Activated CD8-positive, alpha-beta T cell treated with anti-CD3 and anti-CD28 coated beads, Interleukin-2, amount 10 ng/mL, durations not matched to agents 7 days and 5 days (primary cell): ENCODE results near the gene GRID1. TPM values are rescaled to one million over a fixed set of nuclear protein-coding genes. Genes with fewer than 3 reads are reported as not detected.
A peak's percentile ranks its signal among the peaks of the same experiment; 100 is the strongest.
"Not testable (repeated sequence)": the region's sequence is repeated elsewhere in the genome, so short reads cannot be mapped to it uniquely, and the experiment has no call there.

Experiments used
- ATAC-seq: fragments of 150-1000 bp; cut with Tn5 transposase; one replicate; pipeline ENCODE4 v1.10.0; 2021; ENCODE audit warnings: moderate library complexity
- CTCF ChIA-PET: fragments of 350-600 bp; sonication (Branson Sonifier 250); formaldehyde crosslinking; loops from one replicate; lab custom pipeline; 2021; ENCODE audit warnings: antibody characterized with exemption; lab: Charles Lee
- POLR2A ChIA-PET: fragments of 350-600 bp; sonication (Branson Sonifier 250); formaldehyde crosslinking; loops from one replicate; lab custom pipeline; 2021; ENCODE audit warnings: antibody characterized with exemption; lab: Charles Lee
- DNase-seq: peaks from one replicate; pipeline ENCODE4 v3.0.0-alpha.2; 2020
- H3K27ac Mint-ChIP-seq: one replicate; pipeline ENCODE4 v1.8.0; 2021; ENCODE audit warnings: mild to moderate bottlenecking, mixed read lengths
- H3K27me3 Mint-ChIP-seq: one replicate; pipeline ENCODE4 v1.8.0; 2021; ENCODE audit warnings: low read depth, mixed read lengths
- H3K36me3 Mint-ChIP-seq: one replicate; pipeline ENCODE4 v1.8.0; 2021; ENCODE audit warnings: low read depth, mixed read lengths
- H3K4me1 Mint-ChIP-seq: one replicate; pipeline ENCODE4 v1.8.0; 2021; ENCODE audit warnings: low read depth, mixed read lengths
- H3K4me3 Mint-ChIP-seq: one replicate; pipeline ENCODE4 v1.8.0; 2021; ENCODE audit warnings: mild to moderate bottlenecking, mixed read lengths
- H3K9me3 Mint-ChIP-seq: one replicate; pipeline ENCODE4 v1.8.0; 2022; ENCODE audit warnings: mixed read lengths; ENCODE audit not compliant: insufficient read depth
- total RNA-seq, 2 experiments: library from RNA; stranded (reverse); gene quantifications; one replicate each; pipeline ENCODE4 v1.2.3, GENCODE V29; 2021

The GRID1 gene
- total RNA-seq, 2 experiments from 2014 or later: not detected

GRCh38 chr10:86187499-86188239, 178.9 kb downstream of the GRID1 start:
- Mint-ChIP-seq H3K27ac (no peak overlapping the region), H3K36me3 (no peaks in the 10 kb centered on the region), H3K9me3 (no peaks in the 10 kb centered on the region), H3K27me3 (peaks cover 7% of the 10 kb centered on the region), H3K4me1 (peaks cover 9% of the 10 kb centered on the region), H3K4me3 (no peak overlapping the region)
- CTCF ChIA-PET: no interaction called here
- POLR2A ChIA-PET: no interaction called here
- ATAC-seq: no peak
- no peak for DNase-seq

DNA sequence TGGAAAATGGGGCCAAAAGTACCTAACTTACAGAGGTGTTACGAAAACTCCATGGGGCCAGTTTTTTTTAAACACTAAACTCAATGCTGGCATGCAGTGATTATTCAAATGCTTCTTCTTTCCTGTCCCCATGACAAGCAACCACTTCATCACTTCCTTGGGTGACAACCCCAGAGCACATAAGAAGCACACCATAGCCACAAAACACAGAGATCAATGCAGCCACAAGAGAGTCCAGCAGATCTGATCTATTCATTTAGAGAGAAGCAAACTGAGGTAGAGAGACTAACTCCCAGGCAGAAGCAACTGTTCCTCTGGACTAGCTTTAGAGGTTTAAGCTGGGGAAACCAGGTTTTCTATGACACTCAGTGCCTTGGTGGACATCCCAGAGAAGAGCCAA, 180.0 kb downstream of the GRID1 start:
- ATAC-seq (peak; percentile 42), DNase-seq (peak; percentile 27)
- peaks cover 7% of the 10 kb centered on the region for H3K27me3 Mint-ChIP-seq
- POLR2A ChIA-PET: no interaction called here
- no peak overlapping the region for H3K4me3 Mint-ChIP-seq
- H3K27ac Mint-ChIP-seq: no peak overlapping the region
- CTCF ChIA-PET: no interaction called here
- peaks cover 9% of the 10 kb centered on the region for H3K4me1 Mint-ChIP-seq
- no peaks in the 10 kb centered on the region for H3K36me3 Mint-ChIP-seq
- H3K9me3 Mint-ChIP-seq: no peaks in the 10 kb centered on the region

DNA sequence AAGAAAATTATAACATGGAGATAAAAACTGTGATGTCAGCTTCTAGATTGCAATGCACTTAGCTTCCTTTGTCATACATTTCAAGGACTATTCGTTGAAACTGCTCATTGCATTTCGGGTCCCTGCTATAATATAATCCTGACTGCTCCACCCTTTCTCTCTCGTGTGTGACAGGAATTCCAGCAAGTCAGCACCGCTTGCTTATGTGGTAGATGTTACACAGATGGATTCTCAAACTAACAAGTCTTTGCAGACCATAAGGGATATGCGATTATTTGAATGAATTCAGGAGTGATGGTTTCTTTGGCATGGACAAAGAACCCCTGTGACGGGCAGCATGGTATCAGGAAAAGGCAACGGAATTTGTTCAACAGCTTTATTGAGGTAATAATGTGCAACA, 184.0 kb downstream of the GRID1 start:
- ChIA-PET CTCF (no interaction called here), POLR2A (no interaction called here)
- peaks cover 9% of the 10 kb centered on the region for H3K4me1 Mint-ChIP-seq

DNA sequence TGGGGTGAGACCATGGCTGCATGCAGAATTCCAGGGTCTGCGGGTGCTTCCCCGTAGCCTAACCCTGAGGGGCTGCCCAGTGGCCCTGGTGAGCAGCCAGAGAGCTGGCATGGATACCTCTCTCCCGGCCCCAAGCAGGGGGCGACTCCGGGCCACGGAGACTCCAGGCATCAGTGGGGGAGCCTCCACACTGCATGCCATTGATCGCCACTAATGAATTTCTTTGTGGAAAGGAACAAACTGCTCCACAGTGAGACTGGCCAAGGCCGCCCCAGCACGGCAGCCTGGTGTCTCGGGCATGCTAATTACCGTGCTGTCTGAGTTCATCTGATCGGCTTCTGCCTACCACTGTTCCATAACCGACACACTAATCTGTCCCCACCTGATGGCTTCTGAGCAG, 184.4 kb downstream of the GRID1 start:
- Mint-ChIP-seq H3K36me3 (no peaks in the 10 kb centered on the region), H3K27me3 (peaks cover 7% of the 10 kb centered on the region), H3K4me1 (peaks cover 9% of the 10 kb centered on the region), H3K4me3 (no peak overlapping the region), H3K9me3 (no peaks in the 10 kb centered on the region), H3K27ac (no peak overlapping the region)
- ATAC-seq (no peak), DNase-seq (no peak)
- CTCF ChIA-PET: no interaction called here
- POLR2A ChIA-PET: no interaction called here

More for the DNA sequence above, 184.0 kb downstream of the GRID1 start:
- H3K27me3 Mint-ChIP-seq: peaks cover 7% of the 10 kb centered on the region
- no peak for DNase-seq
- H3K27ac Mint-ChIP-seq: no peak overlapping the region
- H3K9me3 Mint-ChIP-seq: no peaks in the 10 kb centered on the region
- H3K4me3 Mint-ChIP-seq: no peak overlapping the region
- H3K36me3 Mint-ChIP-seq: no peaks in the 10 kb centered on the region
- no peak for ATAC-seq

DNA sequence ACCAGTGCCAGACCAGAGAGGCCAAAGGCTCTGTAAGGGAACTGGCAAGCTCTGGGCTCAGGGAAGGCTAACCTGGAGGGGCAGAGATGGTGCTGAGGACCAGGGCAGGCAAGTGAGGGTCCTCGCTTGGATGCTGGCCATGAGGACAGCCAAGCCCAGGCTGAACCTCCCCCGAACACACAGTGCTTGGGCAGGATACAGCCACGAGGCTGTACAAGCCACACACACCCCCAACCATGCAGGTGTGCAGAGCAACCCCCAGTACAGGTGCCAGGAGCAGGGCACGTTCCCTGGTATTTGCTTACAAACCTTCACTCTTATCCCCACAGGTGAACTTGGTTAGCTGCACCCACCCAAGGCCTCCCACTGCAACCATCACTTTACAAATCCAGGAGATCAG, 185.7 kb downstream of the GRID1 start:
- Mint-ChIP-seq H3K36me3 (no peaks in the 10 kb centered on the region), H3K4me3 (no peak overlapping the region), H3K27ac (no peak overlapping the region), H3K9me3 (no peaks in the 10 kb centered on the region), H3K4me1 (no peaks in the 10 kb centered on the region), H3K27me3 (peaks cover 3% of the 10 kb centered on the region)
- no peak for DNase-seq
- ATAC-seq: no peak
- ChIA-PET POLR2A (no interaction called here), CTCF (no interaction called here)

DNA sequence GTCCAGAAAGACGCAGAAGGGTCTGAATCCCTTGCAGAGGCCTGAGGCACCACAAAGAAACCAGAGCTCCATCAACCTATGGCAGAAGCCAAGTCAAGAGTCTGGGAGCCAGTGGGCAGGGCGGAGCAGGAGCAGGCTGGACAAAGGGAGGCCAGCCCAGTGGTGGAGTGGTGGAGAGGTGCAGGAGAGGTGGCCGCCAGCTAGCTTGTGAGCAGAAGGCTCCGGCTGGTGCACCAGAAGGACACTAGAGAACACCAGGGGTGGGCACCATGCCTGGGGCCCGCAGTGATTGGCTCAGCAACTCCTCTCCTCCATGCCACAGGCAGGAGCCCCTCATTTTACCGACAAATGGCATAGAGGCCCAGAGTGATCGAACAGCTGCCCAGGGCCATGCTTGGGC, 186.6 kb downstream of the GRID1 start:
- Mint-ChIP-seq H3K27ac (no peak overlapping the region), H3K4me1 (no peaks in the 10 kb centered on the region), H3K4me3 (no peak overlapping the region), H3K9me3 (no peaks in the 10 kb centered on the region), H3K36me3 (no peaks in the 10 kb centered on the region), H3K27me3 (peaks cover 1% of the 10 kb centered on the region)
- ATAC-seq: no peak
- ChIA-PET CTCF (no interaction called here), POLR2A (no interaction called here)
- DNase-seq: no peak

- ATAC-seq (no peak), DNase-seq (no peak)
- Mint-ChIP-seq H3K27me3 (no peaks in the 10 kb centered on the region), H3K4me1 (no peaks in the 10 kb centered on the region), H3K27ac (no peak overlapping the region), H3K4me3 (no peak overlapping the region), H3K36me3 (no peaks in the 10 kb centered on the region), H3K9me3 (no peaks in the 10 kb centered on the region)
- ChIA-PET CTCF (no interaction called here), POLR2A (no interaction called here)
Observed at GRCh38 chr10:86179153-86179524, 187.5 kb downstream of the GRID1 start.

DNA sequence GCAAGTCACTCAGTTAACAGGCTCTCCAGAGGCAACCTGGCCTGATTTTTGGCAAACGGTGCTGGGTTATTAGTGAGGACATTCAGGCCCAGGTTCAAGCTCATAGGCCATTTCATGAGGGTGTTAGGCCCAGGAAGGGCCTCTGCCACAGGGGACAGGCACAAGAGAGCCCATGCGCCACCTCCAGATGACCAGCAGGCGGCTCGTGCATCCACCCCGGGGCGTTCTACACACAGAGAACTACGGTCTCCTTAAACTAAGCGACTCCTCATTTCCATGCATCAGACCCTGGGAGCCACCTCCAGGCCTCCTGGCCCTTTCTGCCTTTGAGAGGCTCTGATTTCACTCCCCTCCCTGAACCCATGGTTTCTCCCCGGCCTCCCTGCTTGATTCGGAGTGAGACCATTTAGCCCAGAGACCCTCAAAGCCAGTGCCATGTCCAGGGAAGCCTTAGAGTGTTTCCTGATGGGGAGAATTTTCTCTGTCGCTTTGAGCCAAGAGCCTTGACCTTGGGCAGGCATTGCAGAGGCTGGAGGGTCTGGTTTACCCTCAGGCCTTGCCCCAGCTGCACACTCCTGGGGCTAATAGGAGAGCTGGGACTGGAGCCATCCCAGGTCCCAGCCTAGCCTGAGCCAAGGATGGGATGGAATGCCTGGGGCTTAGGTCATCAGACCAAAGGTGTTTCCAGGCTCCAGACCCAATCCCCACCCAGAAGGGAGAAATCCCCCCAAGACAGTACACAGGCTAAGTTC, 188.0 kb downstream of the GRID1 start:
- H3K4me1 Mint-ChIP-seq: no peaks in the 10 kb centered on the region
- ATAC-seq (no peak), DNase-seq (no peak)
- no peaks in the 10 kb centered on the region for H3K36me3 Mint-ChIP-seq
- H3K27ac Mint-ChIP-seq: no peak overlapping the region
- H3K27me3 Mint-ChIP-seq: no peaks in the 10 kb centered on the region
- CTCF ChIA-PET: no interaction called here
- H3K9me3 Mint-ChIP-seq: no peaks in the 10 kb centered on the region
- H3K4me3 Mint-ChIP-seq: no peak overlapping the region
- POLR2A ChIA-PET: no interaction called here

DNA sequence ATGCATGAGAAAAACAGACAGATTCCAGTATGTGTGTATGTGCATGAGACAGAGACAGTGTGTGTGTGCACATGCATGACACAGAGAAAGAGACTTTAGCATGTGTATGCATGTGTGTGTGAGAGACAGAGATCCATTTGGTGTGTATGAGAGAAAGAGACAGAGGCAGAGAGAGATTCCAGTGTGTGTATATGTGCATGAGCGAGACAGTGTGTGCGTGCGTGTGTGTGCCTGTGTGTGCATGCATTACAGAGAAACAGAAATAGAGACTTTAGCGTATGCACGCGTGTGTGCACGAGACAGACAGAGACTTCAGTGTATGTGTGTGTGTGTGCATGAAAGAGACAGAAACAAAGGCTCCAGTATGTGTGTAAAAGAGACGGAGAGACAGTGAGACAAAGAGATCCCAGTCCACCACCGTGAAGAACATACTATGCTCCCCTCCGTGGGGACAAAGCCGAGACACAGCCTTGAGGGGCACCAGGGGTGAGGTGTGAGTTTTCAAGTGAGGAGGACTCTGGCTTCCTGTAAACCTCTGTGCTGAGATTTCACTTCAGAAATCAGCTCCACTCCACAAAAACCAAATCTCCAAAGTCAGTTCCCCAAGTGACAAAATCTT, 188.9 kb downstream of the GRID1 start:
- no peaks in the 10 kb centered on the region for H3K4me1 Mint-ChIP-seq
- DNase-seq (no peak), ATAC-seq (no peak)
- H3K4me3 Mint-ChIP-seq: no peak overlapping the region
- no peak overlapping the region for H3K27ac Mint-ChIP-seq
- ChIA-PET CTCF (no interaction called here), POLR2A (no interaction called here)
- H3K27me3 Mint-ChIP-seq: peaks cover 3% of the 10 kb centered on the region
- no peaks in the 10 kb centered on the region for H3K9me3 Mint-ChIP-seq
- no peaks in the 10 kb centered on the region for H3K36me3 Mint-ChIP-seq

DNA sequence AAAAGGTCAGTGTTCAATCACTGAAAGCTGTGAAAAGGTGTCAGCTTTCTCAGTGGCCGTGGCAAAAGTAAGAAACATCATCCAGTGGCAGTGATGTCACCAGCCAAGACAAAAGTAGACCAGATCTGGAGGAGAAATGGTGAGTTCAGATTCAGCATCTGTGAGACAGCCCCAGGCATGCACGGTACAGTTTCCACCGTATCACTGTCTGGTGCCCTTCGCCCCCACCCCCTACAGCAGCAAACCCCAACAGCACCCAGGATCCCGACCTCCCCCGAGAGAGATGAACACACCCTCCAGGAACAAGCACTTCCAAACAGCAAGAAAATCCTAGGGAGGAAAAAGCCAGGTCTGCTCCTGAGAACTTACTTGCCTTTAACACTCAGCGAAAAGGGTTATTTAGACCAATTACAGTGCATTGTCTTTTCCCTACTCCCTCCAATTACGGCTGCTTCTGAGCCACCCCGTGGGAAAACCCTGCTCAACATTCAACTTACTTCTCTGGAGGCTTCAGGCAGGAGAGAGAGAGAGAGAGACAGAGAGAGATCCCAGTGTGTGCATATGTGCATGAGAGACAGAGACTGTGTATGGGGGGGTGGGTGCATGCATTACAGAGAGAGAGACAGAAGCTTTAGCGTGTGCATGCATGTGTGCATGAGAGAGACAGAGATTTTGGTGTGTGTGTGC, 189.6 kb downstream of the GRID1 start:
- H3K36me3 Mint-ChIP-seq: no peaks in the 10 kb centered on the region

DNA sequence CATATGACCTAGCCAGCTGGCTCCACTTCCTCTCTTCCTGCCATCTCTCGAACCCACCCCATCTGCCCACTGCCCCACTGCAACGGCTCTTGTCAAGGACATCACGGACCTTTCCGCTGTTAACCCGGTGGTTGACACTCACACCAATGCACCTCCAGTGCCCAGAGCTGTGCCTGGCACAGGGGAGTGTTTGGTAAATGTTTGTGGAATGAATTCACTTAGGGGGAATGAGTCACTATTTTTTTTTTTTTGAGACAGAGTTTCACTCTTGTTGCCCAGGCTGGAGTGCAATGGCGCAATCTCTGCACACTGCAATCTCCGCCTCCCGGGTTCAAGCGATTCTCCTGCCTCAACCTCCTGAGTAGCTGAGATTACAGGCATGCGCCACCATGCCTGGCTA, 191.1 kb downstream of the GRID1 start:
- H3K36me3 Mint-ChIP-seq, H3K4me1 Mint-ChIP-seq, DNase-seq, H3K27me3 Mint-ChIP-seq, H3K4me3 Mint-ChIP-seq, H3K27ac Mint-ChIP-seq, H3K9me3 Mint-ChIP-seq, CTCF ChIA-PET, ATAC-seq, POLR2A ChIA-PET: not testable (repeated sequence)

More for the DNA sequence above, 189.6 kb downstream of the GRID1 start:
- Mint-ChIP-seq H3K9me3 (no peaks in the 10 kb centered on the region), H3K4me1 (no peaks in the 10 kb centered on the region), H3K27me3 (peaks cover 3% of the 10 kb centered on the region), H3K27ac (no peak overlapping the region), H3K4me3 (no peak overlapping the region)
- POLR2A ChIA-PET: no interaction called here
- DNase-seq (no peak), ATAC-seq (no peak)
- CTCF ChIA-PET: no interaction called here

DNA sequence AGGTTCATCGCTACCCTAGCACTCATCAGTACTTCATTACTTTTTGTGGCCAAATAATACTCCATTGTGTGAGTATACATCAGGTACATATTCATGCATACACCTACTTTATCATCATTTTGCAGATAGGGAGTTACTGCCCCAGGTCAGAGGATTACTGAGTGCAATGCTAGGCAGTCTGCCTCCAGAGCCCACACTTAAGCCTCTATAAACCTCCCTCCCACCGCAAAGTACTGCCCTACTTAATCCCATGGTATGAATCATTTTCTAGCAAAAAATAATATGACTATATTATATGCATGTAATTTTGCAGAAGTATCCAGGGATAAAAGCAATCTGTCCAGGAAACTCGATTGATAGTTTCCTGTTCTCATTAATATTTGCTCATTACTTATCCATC, 194.3 kb downstream of the GRID1 start:
- ATAC-seq: no peak
- Mint-ChIP-seq H3K4me3 (no peak overlapping the region), H3K4me1 (no peaks in the 10 kb centered on the region), H3K27ac (no peak overlapping the region), H3K27me3 (peaks cover 5% of the 10 kb centered on the region), H3K9me3 (no peaks in the 10 kb centered on the region), H3K36me3 (no peaks in the 10 kb centered on the region)
- POLR2A ChIA-PET: no interaction called here
- DNase-seq: no peak
- CTCF ChIA-PET: no interaction called here
